Pulmonary artery endothelial cell (primary cell): ENCODE results near the gene TSPYL1. TPM values are rescaled to one million over a fixed set of nuclear protein-coding genes. Genes with fewer than 3 reads are reported as not detected.

Experiments used
- total RNA-seq: library from RNA; depleted of rRNA; stranded (reverse); fragments of >200 nt; gene quantifications from 2 replicates; pipeline ENCODE4 v1.2.3, GENCODE V29; 2014

Gene TSPYL1
- total RNA-seq, 1 donor from 2014 or later, result 92.8 TPM

Other genes starting within 250 kb of the TSPYL1 start
- 0.07 and 0.14 TPM in 2 replicates for gene FRK, start 219.0 kb downstream of the TSPYL1 start, total RNA-seq
- 9.5 and 14.6 TPM in 2 replicates for gene NT5DC1, start 179.1 kb downstream of the TSPYL1 start, total RNA-seq
- not detected in 2 replicates for gene COL10A1, start 153.8 kb downstream of the TSPYL1 start, total RNA-seq
- gene TSPYL4, start 25.9 kb downstream of the TSPYL1 start, total RNA-seq, result 11.1 and 14.4 TPM in 2 replicates
- gene DSE, start 91.0 kb upstream of the TSPYL1 start, total RNA-seq, result 64.2 and 66.1 TPM in 2 replicates
- gene CALHM6, start 181.4 kb upstream of the TSPYL1 start, total RNA-seq, result 0.32 and 0.40 TPM in 2 replicates
- gene CALHM5, start 231.7 kb upstream of the TSPYL1 start, total RNA-seq, result 7.8 and 14.8 TPM in 2 replicates